Mesodermal cell (in vitro differentiated cells): ENCODE data around the gene TRAPPC8.
"Not testable (repeated sequence)": the region's sequence is repeated elsewhere in the genome, so short reads cannot be mapped to it uniquely, and the experiment has no call there.

Source experiments
- H3K27ac ChIP-seq: 2 replicates; pipeline ENCODE4 v1.7.0; 2013; ENCODE audit warnings: mild to moderate bottlenecking, low read depth, low read length, moderate library complexity; ENCODE audit not compliant: severe bottlenecking
- H3K36me3 ChIP-seq: 2 replicates; pipeline ENCODE4 v1.7.1; 2013; ENCODE audit warnings: mild to moderate bottlenecking, low read length, moderate library complexity; ENCODE audit not compliant: control insufficient read depth, insufficient read depth
- H3K4me1 ChIP-seq: one replicate; pipeline ENCODE4 v1.7.1; 2013; ENCODE audit warnings: mild to moderate bottlenecking, low read length; ENCODE audit not compliant: insufficient read depth, control insufficient read depth, poor library complexity, severe bottlenecking
- H3K4me3 ChIP-seq: 2 replicates; pipeline ENCODE4 v1.7.0; 2013; ENCODE audit warnings: low read length, control low read depth, mild to moderate bottlenecking; ENCODE audit not compliant: insufficient read depth, poor library complexity, severe bottlenecking; ENCODE audit errors: extremely low read depth
- H3K9me3 ChIP-seq: 2 replicates; pipeline ENCODE4 v1.7.1; 2013; ENCODE audit warnings: mild to moderate bottlenecking, low read length, moderate library complexity; ENCODE audit not compliant: control insufficient read depth
- WGBS, 2 experiments: methylation state at CpG; one replicate each; pipeline ENCODE4 v1.1.5; 2013; ENCODE audit warnings: missing lambda C conversion rate in 2 of 2; ENCODE audit not compliant: insufficient coverage in 2 of 2; 5-methylcytosine and 5-hydroxymethylcytosine counted together

Gene TRAPPC8

DNA sequence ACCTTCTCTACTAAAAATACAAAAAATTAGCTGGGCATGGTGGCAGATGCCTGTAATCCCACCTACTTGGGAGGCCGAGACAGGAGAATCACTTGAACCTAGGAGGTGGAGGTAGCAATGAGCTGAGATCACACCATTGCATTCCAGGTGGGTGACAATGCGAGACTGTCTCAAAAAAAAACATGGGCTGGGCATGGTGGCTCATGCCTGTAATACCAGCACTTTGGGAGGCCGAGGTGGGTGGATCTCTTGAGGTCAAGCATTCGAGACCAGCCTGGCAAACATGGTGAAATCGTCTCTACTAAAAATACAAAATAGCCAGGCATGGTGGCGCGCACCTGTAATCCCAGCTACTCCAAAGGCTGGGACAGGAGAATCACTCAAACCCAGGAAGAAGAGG lies 43.2 kb downstream of the TRAPPC8 start:
- 88 to 98% methylated on average over 4 to 7 of the region's 7 CpGs for WGBS, 2 experiments
- H3K4me1 ChIP-seq, H3K4me3 ChIP-seq, H3K9me3 ChIP-seq, H3K27ac ChIP-seq: not testable (repeated sequence)
- H3K36me3 ChIP-seq = peaks cover 56% of the 10 kb centered on the region

DNA sequence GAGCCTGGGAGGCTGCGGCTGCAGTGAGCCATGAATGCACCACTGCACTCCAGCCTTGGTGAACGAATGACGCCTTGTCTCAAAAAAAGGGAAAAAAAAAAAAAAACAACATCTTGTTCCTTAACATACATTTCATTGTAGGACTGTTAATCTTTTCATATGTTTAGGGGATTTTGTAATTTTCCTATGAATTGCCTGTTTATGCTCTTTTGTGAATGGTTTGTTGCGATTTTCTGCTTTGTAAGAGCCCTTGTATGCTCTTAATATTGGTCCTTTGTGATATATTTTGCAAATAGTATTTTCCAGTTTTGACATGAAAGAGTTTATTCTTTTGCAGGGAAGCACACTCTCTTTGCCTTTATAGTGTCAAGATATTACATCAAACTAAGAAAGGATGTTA lies 50.0 kb downstream of the TRAPPC8 start:
- H3K4me1 ChIP-seq = no peaks in the 10 kb centered on the region
- H3K36me3 ChIP-seq = peaks cover 41% of the 10 kb centered on the region
- whole genome bisulfite sequencing, 2 experiments = 100% methylated on average over 1 of the region's 4 CpGs; no CpG with 5 or more reads in 1 of the 2 experiments
- H3K27ac ChIP-seq = no peak overlapping the region
- H3K9me3 ChIP-seq = no peaks in the 10 kb centered on the region
- H3K4me3 ChIP-seq = no peak overlapping the region

DNA sequence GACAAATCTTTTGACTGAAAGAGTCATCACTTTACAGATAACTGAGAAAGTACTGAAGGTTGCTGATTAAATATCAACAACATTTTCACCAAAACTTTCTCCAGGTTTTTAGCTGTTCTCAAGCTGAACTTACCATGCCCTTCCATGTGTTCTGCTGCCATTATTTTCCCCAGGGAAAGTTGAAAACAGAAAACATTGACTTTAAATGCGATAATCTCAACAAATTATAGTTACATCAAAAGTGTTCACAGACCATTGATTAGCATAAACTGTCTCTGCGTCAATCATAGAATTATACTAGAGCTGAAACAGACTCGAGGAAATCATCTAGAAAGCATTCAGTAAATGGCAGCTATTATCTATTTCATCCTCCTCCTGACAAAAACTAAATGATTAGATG lies 51.4 kb downstream of the TRAPPC8 start:
- WGBS, 2 experiments = 100% methylated on average over 1 of the region's 3 CpGs

DNA sequence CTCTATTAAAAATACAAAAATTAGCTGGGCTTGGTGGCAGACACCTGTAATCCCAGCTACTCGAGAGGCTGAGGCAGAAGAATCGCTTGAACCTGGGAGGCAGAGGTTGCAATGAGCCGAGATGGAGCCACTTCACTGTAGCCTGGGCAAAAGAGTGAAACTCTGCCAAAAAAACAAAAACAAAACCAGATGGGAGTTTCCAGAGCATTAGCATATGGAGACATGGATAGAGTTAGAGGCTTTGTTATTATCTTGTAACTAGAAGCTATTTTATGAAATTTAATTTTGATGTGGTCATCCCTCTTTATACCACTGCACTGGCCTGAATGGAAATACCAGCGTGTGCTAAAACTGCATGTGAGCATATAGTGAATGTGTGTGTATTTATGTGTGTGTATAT lies 58.9 kb downstream of the TRAPPC8 start:
- WGBS, 2 experiments = 100% methylated on average over 1 to 2 of the region's 4 CpGs
- Histone ChIP-seq H3K27ac (no peak overlapping the region), H3K36me3 (peaks cover 79% of the 10 kb centered on the region)

More for the DNA sequence above, 51.4 kb downstream of the TRAPPC8 start:
- Histone ChIP-seq H3K4me3 (no peak overlapping the region), H3K36me3 (peaks cover 46% of the 10 kb centered on the region), H3K9me3 (no peaks in the 10 kb centered on the region), H3K4me1 (no peaks in the 10 kb centered on the region), H3K27ac (no peak overlapping the region)

DNA sequence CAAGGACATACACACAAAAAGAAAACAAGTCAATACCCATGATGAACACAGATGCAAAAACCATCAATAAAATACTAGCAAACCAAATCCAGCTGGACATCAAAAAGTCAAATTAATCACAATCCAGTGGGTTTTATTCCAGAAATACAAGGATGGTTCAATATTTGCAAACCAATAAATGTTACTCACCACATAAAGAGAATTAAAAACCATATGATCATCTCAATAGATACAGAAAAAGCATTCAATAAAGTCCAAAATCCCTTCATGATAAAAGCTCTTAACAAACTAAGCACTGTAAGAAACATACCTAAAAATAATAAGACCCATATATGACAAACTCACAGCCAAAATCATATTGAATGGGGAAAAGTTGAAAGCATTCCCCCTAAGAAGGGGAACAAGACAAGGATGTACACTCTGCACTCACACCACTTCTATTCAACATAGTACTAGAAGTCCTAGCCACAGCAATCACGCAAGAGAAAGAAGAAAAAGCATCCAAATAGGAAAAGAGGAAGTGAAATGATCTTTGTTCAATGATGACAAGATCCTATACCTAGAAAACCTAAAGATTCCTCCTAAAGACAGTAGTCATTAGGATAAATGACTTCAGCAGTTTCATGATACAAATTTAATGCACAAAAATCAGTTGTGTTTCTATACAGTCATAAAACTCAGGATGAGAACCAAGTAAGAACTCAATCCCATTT lies 62.6 kb downstream of the TRAPPC8 start:
- Histone ChIP-seq H3K4me3 (no peak overlapping the region), H3K27ac (no peak overlapping the region), H3K9me3 (peaks cover 20% of the 10 kb centered on the region), H3K36me3 (peaks cover 83% of the 10 kb centered on the region), H3K4me1 (peaks cover 4% of the 10 kb centered on the region)
- no CpG with 5 or more reads among the region's 1 CpG for WGBS, 2 experiments

More for the DNA sequence above, 58.9 kb downstream of the TRAPPC8 start:
- Histone ChIP-seq H3K4me3 (no peak overlapping the region), H3K9me3 (peaks cover 20% of the 10 kb centered on the region), H3K4me1 (no peaks in the 10 kb centered on the region)

DNA sequence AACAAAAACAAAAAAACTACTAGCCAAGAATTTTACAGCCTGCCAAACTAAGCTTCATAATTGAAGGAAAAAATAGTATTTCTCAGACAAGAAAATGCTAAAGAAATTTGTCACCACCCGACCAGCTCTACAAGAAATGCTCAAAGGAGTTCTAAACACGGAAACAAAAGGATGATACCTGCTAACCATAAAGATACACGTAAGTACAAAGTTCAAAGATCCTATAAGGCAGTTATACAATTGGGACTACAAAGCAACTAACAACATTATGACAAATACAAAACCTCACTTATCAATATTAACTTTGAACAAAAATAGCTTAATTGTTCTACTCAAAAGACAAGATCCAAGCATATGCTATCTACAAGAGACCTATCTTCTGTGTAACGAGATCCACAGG lies 64.6 kb downstream of the TRAPPC8 start:
- Histone ChIP-seq H3K4me1 (peaks cover 4% of the 10 kb centered on the region), H3K9me3 (peaks cover 20% of the 10 kb centered on the region), H3K27ac (no peak overlapping the region), H3K4me3 (no peak overlapping the region), H3K36me3 (peaks cover 81% of the 10 kb centered on the region)
- 92 to 95% methylated on average over 3 of the region's 4 CpGs for WGBS, 2 experiments

DNA sequence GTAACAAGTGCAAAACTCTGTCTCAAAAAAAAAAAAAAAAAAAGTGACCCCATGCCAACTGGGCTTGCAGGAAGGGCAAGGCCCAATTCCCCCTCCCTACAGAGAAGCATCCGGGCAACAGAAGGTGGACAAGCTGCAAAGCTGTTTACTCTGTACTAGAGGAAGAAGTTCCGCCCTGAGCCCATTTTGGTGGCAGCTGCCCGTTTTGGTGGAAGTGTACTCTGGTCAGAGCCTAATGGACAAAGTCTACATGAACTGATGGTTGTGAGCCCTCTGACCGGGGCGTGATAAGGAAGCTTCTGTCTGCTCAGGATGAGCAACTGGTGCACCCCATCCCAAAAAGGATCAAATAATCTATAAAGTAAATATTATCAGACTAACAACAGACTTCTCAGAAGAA lies 65.0 kb downstream of the TRAPPC8 start:
- H3K27ac ChIP-seq = no peak overlapping the region
- peaks cover 20% of the 10 kb centered on the region for H3K9me3 ChIP-seq
- peaks cover 81% of the 10 kb centered on the region for H3K36me3 ChIP-seq
- no peak overlapping the region for H3K4me3 ChIP-seq
- 96 to 100% methylated on average over 3 of the region's 5 CpGs for WGBS, 2 experiments
- peaks cover 4% of the 10 kb centered on the region for H3K4me1 ChIP-seq

DNA sequence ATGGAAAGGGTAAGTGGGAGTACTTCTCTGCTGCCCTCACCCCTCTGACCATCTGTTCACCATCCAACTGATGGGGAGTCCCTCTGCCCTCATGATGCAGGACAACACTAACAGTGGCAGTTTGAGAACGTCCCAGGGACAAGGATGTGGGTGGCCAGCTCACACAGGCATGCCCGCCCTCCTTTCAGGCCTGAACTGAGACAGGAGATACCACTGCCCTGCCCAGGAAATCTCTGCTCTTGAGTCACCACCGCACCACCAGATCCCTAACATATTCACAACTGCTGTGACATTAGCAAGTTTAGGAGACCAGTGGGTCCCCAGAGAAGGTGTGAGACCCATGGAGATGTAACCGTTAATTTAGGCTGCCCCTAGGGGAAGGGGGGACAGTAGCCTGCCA lies 66.2 kb downstream of the TRAPPC8 start:
- Histone ChIP-seq H3K4me1 (peaks cover 4% of the 10 kb centered on the region), H3K4me3 (no peak overlapping the region), H3K27ac (no peak overlapping the region), H3K9me3 (peaks cover 13% of the 10 kb centered on the region), H3K36me3 (peaks cover 81% of the 10 kb centered on the region)
- WGBS, 2 experiments = 74 to 79% methylated on average over 2 to 3 of the region's 4 CpGs

DNA sequence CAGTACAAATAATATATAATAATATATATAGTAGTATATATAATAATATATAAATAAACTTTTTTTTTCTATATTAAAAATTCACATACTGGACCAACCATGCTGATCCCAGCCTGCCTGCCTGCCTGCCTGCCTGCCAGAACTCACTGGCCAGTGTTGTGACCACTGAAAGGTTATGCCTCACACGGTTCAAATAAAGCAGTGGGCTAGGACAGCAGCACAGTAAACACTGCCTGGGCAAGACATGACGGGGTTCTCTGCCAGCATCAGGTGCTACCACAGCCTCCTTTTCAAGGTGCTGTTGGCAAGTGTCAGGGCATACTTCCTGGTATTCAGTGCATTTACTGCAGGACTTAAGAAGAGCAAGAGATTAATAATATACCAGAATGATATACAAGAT lies 67.6 kb downstream of the TRAPPC8 start:
- 94 to 100% methylated on average over 1 to 2 of the region's 2 CpGs for WGBS, 2 experiments
- peaks cover 75% of the 10 kb centered on the region for H3K36me3 ChIP-seq
- H3K27ac ChIP-seq = no peak overlapping the region
- H3K4me3 ChIP-seq = no peak overlapping the region
- no peaks in the 10 kb centered on the region for H3K9me3 ChIP-seq
- peaks cover 4% of the 10 kb centered on the region for H3K4me1 ChIP-seq

DNA sequence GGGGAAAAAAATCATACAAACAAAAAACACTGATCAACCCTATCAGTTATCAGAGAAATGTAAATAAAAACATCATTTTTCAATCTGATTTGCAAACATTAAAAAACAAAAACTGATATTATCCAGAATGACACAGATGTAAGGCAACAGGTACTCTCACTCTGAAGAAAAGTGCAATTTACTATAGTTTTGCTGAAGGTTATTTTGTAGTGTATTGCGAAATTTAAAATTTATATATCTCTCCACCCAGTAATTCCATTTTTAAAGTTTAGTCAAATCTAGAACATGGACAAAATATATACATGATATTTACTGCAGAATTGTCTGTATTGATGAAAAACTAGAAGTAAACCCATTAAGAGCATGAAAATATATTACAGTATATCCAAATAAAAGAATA lies 79.8 kb downstream of the TRAPPC8 start:
- H3K4me1 ChIP-seq = no peaks in the 10 kb centered on the region
- H3K9me3 ChIP-seq = no peaks in the 10 kb centered on the region
- WGBS, 2 experiments = no CpG with 5 or more reads among the region's 1 CpG
- no peak overlapping the region for H3K4me3 ChIP-seq
- peaks cover 34% of the 10 kb centered on the region for H3K36me3 ChIP-seq
- no peak overlapping the region for H3K27ac ChIP-seq

DNA sequence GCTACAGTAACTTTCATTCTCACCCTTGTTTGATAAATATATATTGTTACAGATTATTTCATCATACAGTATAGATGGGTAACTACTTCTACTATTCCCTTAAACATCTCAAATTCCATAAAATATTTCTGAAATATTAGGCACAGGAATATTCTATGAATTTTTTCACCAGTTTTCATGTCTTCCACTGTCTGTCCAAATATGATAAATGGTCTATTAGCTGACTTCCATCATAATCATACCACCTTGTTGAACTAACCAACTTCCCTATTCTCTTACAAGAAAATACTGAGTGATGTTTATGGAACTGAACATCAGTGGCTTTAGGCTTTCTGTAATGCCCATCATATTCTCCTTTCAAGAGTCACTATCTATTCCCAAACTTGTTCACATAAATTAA lies 82.4 kb downstream of the TRAPPC8 start:
- Histone ChIP-seq H3K36me3 (peaks cover 46% of the 10 kb centered on the region), H3K4me3 (no peak overlapping the region), H3K9me3 (no peaks in the 10 kb centered on the region), H3K4me1 (no peaks in the 10 kb centered on the region), H3K27ac (no peak overlapping the region)
